T-helper 2 cell treated with Interferon-gamma antibody and Interleukin-4, amounts not matched to agents 5 μg/mL and 100 μg/mL, for 36 hours (primary cell): Measurements from ENCODE around the gene RNF31.

Experiments
- DNase-seq: peaks from one replicate; pipeline ENCODE4 v3.0.0; 2021; ENCODE audit warnings: low spot score
- H3K27ac Mint-ChIP-seq: one replicate; pipeline ENCODE4 v1.8.0; 2021; ENCODE audit warnings: mild to moderate bottlenecking, mixed read lengths
- H3K27me3 Mint-ChIP-seq: one replicate; pipeline ENCODE4 v1.8.0; 2021; ENCODE audit warnings: low read depth, mixed read lengths
- H3K36me3 Mint-ChIP-seq: one replicate; pipeline ENCODE4 v1.8.0; 2021; ENCODE audit warnings: low read depth, mixed read lengths
- H3K4me1 Mint-ChIP-seq: one replicate; pipeline ENCODE4 v1.8.0; 2021; ENCODE audit warnings: low read depth, mixed read lengths
- H3K4me3 Mint-ChIP-seq: one replicate; pipeline ENCODE4 v1.8.0; 2022; ENCODE audit warnings: mild to moderate bottlenecking, moderate library complexity, mixed read lengths
- H3K9me3 Mint-ChIP-seq: one replicate; pipeline ENCODE4 v1.8.0; 2021; ENCODE audit warnings: mixed read lengths

RNF31 gene

GRCh38 chr14:24183014-24183481 is 35.8 kb downstream of the RNF31 start:
- Mint-ChIP-seq H3K27ac (no peak overlapping the region), H3K27me3 (no peaks in the 10 kb centered on the region), H3K36me3 (peaks cover 52% of the 10 kb centered on the region), H3K9me3 (no peaks in the 10 kb centered on the region), H3K4me3 (no peak overlapping the region), H3K4me1 (peaks cover 10% of the 10 kb centered on the region)
- no peak for DNase-seq

GRCh38 chr14:24184104-24184970 is 37.0 kb downstream of the RNF31 start:
- H3K9me3 Mint-ChIP-seq, result no peaks in the 10 kb centered on the region
- H3K27me3 Mint-ChIP-seq, result no peaks in the 10 kb centered on the region
- DNase-seq, result no peak
- peaks cover 42% of the 10 kb centered on the region for H3K36me3 Mint-ChIP-seq
- H3K27ac Mint-ChIP-seq, result no peak overlapping the region
- no peak overlapping the region for H3K4me3 Mint-ChIP-seq
- H3K4me1 Mint-ChIP-seq, result peaks cover 13% of the 10 kb centered on the region

DNA sequence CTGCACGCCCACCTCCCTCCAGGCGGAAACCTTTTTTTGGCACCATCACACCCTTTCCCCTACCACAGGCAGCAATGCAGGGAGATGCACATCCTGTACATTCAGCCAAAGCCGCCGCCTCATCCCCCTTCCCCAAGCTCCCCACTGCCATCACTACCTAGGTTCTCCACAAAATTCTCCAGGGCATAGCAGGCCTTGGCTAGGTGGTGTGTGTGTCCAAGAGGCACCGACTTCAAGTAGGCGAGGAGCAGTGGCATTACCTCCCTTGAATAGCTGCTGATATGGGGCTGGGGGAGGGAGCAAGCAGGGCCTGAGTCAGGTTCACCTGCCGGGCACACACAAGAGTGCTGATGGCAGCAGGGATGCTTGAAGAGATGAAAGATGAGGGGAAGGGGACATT is 37.7 kb downstream of the RNF31 start:
- H3K4me1 Mint-ChIP-seq, result peaks cover 17% of the 10 kb centered on the region
- DNase-seq, result no peak
- no peak overlapping the region for H3K4me3 Mint-ChIP-seq
- no peaks in the 10 kb centered on the region for H3K27me3 Mint-ChIP-seq
- H3K9me3 Mint-ChIP-seq, result no peaks in the 10 kb centered on the region
- peaks cover 37% of the 10 kb centered on the region for H3K36me3 Mint-ChIP-seq
- H3K27ac Mint-ChIP-seq, result no peak overlapping the region

GRCh38 chr14:24185741-24186140 is 38.4 kb downstream of the RNF31 start:
- Mint-ChIP-seq H3K9me3 (no peaks in the 10 kb centered on the region), H3K27me3 (no peaks in the 10 kb centered on the region), H3K4me1 (peaks cover 18% of the 10 kb centered on the region), H3K36me3 (peaks cover 37% of the 10 kb centered on the region), H3K27ac (no peak overlapping the region), H3K4me3 (no peak overlapping the region)
- no peak for DNase-seq

DNA sequence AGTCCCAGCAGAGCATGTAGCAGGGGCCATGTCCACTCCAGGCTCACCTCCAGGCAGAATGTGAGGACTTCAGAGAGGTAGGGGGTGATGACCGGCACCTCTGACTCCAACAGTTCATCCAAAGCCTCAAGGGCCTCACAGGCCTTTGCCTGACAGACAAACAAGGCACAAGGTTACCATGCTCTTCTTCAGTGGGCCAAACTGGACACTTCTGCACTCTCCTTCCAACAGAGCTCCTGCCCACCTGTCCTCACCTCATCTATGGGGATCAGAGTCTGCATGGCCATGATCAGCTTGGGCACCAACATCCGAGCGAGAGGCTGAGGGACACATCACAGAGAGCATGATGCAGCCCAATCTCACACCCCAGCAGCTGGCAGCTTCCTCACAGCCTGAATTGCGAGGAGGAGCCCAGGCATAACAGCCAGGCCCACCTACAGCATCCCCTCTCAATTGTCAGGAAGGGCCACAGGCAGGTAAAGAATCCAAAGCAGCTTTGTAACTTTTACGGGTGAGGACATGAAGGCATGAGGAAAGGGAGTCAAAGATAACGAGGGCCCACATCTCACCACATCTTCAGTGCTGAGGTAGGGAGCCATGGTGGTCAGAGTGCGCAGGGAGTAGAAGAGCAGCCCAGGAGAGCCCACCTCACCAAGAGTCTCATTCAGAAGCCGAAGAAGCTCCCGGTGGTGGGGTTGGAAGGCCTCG is 39.7 kb downstream of the RNF31 start:
- peaks cover 22% of the 10 kb centered on the region for H3K4me1 Mint-ChIP-seq
- H3K4me3 Mint-ChIP-seq, result peak overlapping the region; percentile 88

GRCh38 chr14:24187539-24187915 is 40.2 kb downstream of the RNF31 start:
- H3K27ac Mint-ChIP-seq, result peak overlapping the region; percentile 68
- peaks cover 37% of the 10 kb centered on the region for H3K36me3 Mint-ChIP-seq
- no peaks in the 10 kb centered on the region for H3K9me3 Mint-ChIP-seq
- DNase-seq, result no peak
- peak overlapping the region; percentile 88 for H3K4me3 Mint-ChIP-seq
- H3K4me1 Mint-ChIP-seq, result peaks cover 27% of the 10 kb centered on the region
- no peaks in the 10 kb centered on the region for H3K27me3 Mint-ChIP-seq

More for the DNA sequence above, 39.7 kb downstream of the RNF31 start:
- DNase-seq, result no peak
- Mint-ChIP-seq H3K27ac (peak overlapping the region; percentile 58), H3K9me3 (no peaks in the 10 kb centered on the region), H3K27me3 (no peaks in the 10 kb centered on the region), H3K36me3 (peaks cover 36% of the 10 kb centered on the region)

DNA sequence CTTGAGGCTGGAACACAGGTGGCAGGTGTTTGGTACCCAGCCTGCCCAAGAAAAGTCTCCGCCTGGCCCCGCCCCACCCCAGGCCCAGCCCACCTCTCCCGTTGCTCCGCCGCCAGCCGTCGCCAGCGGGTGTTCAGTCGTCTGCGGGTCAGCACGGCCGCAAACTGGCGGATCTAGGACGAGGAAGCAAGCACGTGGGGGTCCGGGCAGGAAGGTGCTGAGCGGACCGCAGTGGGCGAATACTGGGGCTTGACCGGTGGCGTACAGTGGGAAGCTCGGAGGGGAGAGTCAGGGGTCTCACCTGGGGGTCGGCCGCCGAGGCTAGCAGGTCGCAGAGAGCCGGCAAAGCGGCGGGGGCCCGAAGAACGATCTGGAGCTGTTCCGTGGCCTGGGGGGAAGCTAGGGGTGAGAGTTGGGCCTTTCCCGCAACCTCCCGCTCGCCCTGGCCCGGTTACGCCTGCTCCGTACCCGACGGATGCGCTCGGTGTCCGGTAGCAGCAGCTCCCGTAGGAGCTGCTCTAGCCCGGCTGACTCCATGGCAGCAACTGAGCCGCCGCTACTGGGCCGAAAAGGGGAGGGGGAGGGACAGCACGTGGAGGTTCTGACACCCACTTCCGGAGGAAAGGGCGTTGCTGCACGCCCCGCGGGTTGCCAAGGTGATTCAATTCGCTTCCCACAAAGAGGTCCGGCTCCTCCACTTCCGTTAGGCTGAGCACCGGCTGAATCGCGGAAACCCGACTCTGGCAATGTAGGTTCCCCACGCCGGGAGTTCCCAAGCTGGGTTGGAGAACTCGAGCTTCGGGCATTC is 41.2 kb downstream of the RNF31 start, which contains the start of gene IPO4:
Gene IPO4 (minus strand): TSS at position 566 of the 808 bp plus-strand sequence. CDS start 29 bp downstream, at position 537.
- peak within 1 kb of the TSS; percentile 88 for H3K4me3 Mint-ChIP-seq
- no peaks in the 10 kb centered on the region for H3K9me3 Mint-ChIP-seq
- peak; percentile 92 for DNase-seq
- peak within 1 kb of the TSS; percentile 68 for H3K27ac Mint-ChIP-seq
- H3K36me3 Mint-ChIP-seq, result peaks cover 39% of the 10 kb centered on the region
- no peaks in the 10 kb centered on the region for H3K27me3 Mint-ChIP-seq
- H3K4me1 Mint-ChIP-seq, result peaks cover 33% of the 10 kb centered on the region

DNA sequence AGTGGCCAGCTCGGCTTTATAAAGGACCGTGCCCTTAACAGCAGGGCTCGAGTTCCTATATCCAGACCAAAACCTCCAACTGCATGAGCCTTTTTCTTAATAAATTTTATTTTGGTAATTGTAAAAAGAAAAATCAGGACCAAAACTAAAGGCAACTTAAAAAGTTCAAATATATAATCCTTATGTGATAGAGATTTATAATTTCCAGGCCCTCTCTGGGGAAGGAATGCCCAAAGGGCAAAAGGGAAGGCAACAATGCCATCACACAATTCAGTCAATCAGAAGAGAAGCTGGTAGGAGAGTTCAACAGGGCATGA is 41.7 kb downstream of the RNF31 start:
- H3K27me3 Mint-ChIP-seq, result no peaks in the 10 kb centered on the region
- no peak for DNase-seq
- peak overlapping the region; percentile 88 for H3K4me3 Mint-ChIP-seq
- peak overlapping the region; percentile 68 for H3K27ac Mint-ChIP-seq
- H3K4me1 Mint-ChIP-seq, result peaks cover 35% of the 10 kb centered on the region
- H3K9me3 Mint-ChIP-seq, result no peaks in the 10 kb centered on the region
- peaks cover 39% of the 10 kb centered on the region for H3K36me3 Mint-ChIP-seq

DNA sequence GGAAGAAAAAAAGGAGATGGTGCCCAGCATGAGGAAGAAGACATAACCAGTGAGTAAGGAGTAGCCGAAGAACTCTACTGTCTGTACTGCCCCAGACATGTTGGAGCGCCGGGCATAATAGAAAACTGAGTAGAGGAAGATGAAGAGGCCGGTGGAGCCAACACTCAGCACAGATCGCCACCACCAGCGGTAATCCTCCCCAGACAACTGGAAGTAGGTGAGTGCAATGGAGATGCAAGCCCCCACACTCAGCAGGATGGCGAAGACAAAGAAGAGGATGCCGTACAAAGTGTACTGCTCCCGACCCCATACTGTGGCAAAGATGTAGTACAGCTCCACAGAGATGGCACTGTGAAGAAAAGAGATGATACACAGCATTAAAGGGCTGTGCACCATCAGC is 42.2 kb downstream of the RNF31 start:
- Mint-ChIP-seq H3K36me3 (peaks cover 44% of the 10 kb centered on the region), H3K4me3 (no peak overlapping the region), H3K27ac (peak overlapping the region; percentile 68)

GRCh38 chr14:24190416-24190815 is 43.1 kb downstream of the RNF31 start:
- H3K9me3 Mint-ChIP-seq, result no peaks in the 10 kb centered on the region
- no peak overlapping the region for H3K4me3 Mint-ChIP-seq
- peaks cover 46% of the 10 kb centered on the region for H3K4me1 Mint-ChIP-seq
- no peaks in the 10 kb centered on the region for H3K27me3 Mint-ChIP-seq
- H3K27ac Mint-ChIP-seq, result no peak overlapping the region
- DNase-seq, result no peak
- H3K36me3 Mint-ChIP-seq, result peaks cover 42% of the 10 kb centered on the region

More for the DNA sequence above, 42.2 kb downstream of the RNF31 start:
- no peak for DNase-seq
- no peaks in the 10 kb centered on the region for H3K27me3 Mint-ChIP-seq
- H3K9me3 Mint-ChIP-seq, result no peaks in the 10 kb centered on the region
- H3K4me1 Mint-ChIP-seq, result peaks cover 39% of the 10 kb centered on the region

GRCh38 chr14:24192933-24193332 is 45.6 kb downstream of the RNF31 start:
- H3K9me3 Mint-ChIP-seq, result no peaks in the 10 kb centered on the region
- no peak for DNase-seq
- H3K36me3 Mint-ChIP-seq, result peaks cover 40% of the 10 kb centered on the region
- no peak overlapping the region for H3K27ac Mint-ChIP-seq
- no peaks in the 10 kb centered on the region for H3K27me3 Mint-ChIP-seq
- H3K4me3 Mint-ChIP-seq, result peak overlapping the region; percentile 9
- peaks cover 46% of the 10 kb centered on the region for H3K4me1 Mint-ChIP-seq

DNA sequence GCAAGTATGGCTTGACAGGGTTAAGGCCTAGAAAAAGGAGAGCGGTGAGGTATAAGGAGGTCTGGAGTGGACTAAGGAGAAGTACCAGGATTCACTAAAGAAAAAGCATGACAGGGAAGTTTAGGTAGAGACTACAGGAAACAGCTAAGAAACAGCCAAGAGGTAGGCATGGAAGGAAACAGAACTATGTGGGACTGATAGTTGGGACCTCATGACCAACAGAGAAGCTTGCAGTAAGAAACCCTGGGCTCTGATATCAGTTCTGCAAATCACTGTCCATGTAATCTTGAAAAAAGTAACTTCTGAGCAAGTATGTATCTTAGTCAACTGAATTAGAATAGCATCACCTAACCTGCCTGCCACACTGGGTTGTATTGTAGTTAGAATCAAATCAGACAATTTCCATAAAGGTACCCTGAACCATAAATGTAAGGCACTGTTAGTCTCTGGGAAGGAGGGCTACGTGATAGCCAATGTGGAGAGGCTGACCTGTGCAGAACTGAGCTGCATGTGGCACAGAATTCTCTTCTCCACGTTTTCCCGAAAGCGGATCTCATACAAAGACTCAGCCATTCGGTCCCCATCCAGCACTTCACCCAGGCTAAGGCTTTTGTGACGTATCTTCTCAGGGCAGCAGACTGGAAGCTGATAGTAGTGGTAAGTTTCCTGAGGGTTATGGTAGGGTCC is 47.0 kb downstream of the RNF31 start:
- H3K4me1 Mint-ChIP-seq, result peaks cover 50% of the 10 kb centered on the region

DNA sequence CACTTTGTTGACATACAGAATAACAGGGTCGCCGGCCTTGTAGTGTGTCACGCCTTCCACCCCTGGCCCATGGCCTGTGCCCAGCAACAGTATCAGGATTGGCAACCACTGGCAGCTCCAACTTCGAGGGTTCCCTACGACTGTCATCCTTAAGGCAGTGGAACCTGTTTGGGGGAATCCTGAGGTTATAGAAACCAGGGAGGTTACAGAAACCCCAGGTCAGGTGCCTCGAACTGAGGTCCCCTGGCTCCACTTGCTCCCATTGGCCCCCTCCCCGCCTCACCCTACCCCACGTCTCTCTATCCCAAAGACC is 47.5 kb downstream of the RNF31 start:
- no peaks in the 10 kb centered on the region for H3K27me3 Mint-ChIP-seq
- H3K4me3 Mint-ChIP-seq, result peak overlapping the region; percentile 98
- H3K4me1 Mint-ChIP-seq, result peaks cover 48% of the 10 kb centered on the region
- H3K27ac Mint-ChIP-seq, result peak overlapping the region; percentile 98
- no peaks in the 10 kb centered on the region for H3K9me3 Mint-ChIP-seq
- H3K36me3 Mint-ChIP-seq, result peaks cover 51% of the 10 kb centered on the region
- no peak for DNase-seq

More for the DNA sequence above, 47.0 kb downstream of the RNF31 start:
- H3K4me3 Mint-ChIP-seq, result peak overlapping the region; percentile 98
- peak overlapping the region; percentile 98 for H3K27ac Mint-ChIP-seq
- H3K27me3 Mint-ChIP-seq, result no peaks in the 10 kb centered on the region
- H3K9me3 Mint-ChIP-seq, result no peaks in the 10 kb centered on the region
- no peak for DNase-seq
- H3K36me3 Mint-ChIP-seq, result peaks cover 49% of the 10 kb centered on the region
